A549 treated with Hydrocortisone at 1 μM for 4 hours (cell line): ENCODE results near the gene LCN9. TPM values are rescaled to one million over a fixed set of nuclear protein-coding genes. Genes with fewer than 3 reads are reported as not detected.

Experiments used
- total RNA-seq: library from RNA; stranded (reverse); fragments of 200-300 nt; extraction: Qiagen RNA extraction; gene quantifications from 5 replicates; pipeline ENCODE4 v1.2.3, GENCODE V29; 2022

Gene LCN9, protein sequence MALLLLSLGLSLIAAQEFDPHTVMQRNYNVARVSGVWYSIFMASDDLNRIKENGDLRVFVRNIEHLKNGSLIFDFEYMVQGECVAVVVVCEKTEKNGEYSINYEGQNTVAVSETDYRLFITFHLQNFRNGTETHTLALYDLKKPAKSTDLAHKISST
- total RNA-seq = 0.13 to 0.16 TPM in 2 of 5 replicates, not detected in the others

DNA sequence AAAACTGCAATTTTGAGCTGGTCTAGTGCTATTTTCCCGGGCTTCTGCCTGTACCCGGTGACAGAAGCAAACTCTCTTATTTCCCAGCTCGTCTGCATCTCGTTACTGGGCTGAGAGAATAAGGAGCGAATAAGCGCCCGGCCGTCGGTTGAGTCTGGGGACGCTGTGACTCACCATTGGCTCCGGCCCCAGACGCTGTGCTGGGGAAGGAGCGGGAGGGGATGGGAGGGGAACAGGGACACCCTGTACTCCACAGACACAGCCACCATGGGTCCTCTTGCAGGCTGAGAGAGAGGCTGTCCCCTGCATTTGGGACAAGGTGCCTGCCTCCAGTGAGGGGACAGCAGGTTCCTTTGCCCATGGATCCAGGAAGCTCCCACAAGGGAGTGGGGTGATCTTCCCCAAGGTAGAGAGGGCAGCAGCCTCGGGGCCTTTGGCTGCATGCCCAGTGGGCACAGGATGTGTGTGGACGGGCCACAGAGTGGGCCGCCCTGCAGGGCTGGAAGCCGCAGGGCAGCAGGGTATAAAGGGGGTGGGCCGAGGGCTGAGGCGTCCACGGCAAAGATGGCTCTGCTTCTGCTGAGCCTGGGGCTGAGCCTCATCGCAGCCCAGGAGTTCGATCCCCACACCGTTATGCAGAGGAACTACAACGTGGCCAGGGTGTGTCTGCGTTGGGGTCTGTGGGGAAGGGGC is at the start of gene LCN9:
Gene LCN9 (plus strand): TSS at position 552 of the 693 bp plus-strand sequence. CDS start 13 bp downstream, at position 565.

GRCh38 chr9:135639196-135639595 is 23.9 kb upstream of the LCN9 start, which contains the start of gene GLT6D1:
Gene GLT6D1, minus strand, starts transcription at chr9:135639540. Its CDS starts 353 bp downstream, at chr9:135639187.

GRCh38 chr9:135699440-135699839 is 36.3 kb downstream of the LCN9 start, which contains the start of gene SOHLH1:
Gene SOHLH1, minus strand, starts transcription at chr9:135699481. Its CDS starts 14 bp downstream, at chr9:135699467.

DNA sequence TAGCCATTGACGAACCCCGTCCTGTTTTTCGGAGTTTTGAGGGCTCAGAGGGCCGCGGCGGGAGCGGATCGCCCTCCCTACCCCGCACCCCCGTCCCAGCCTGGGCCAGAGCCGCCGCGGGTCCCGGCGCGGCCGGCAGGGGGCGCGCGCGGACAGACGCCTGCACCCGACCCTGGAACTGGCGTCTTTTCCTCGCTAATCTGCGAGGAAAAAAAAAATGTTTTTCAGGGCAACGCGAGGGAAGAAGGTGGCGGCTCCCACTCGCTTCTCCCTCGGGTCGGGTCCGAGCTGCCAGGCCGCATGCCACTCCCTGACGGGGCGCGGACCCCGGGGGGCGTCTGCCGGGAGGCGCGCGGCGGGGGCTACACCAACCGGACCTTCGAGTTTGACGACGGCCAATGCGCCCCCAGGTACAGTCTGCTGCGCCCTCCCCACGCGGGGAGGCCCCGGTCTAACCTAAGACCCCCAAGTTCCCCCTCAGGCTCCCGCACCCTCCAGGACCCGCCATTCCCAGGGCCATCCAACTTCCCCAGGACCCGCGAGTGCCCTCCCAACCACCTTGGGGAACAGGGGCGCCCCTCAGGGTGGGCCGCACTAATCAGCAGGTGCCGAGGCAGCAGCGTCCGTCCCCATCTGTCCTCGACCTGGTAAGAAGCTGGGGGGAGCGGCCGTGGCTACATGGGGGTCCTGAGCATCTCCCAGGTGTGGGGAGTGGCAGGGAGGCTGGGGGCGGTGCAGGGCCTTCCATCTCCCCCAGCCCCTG is 39.0 kb downstream of the LCN9 start, which contains the start of gene KCNT1:
Gene KCNT1 (plus strand): TSS at position 227 of the 763 bp plus-strand sequence. CDS start 74 bp downstream, at position 301.

Other genes starting within 250 kb of the LCN9 start
- 15.2 to 20.2 TPM (median 18.8 TPM) in 5 replicates for gene PPP1R26, start 183.5 kb upstream of the LCN9 start, total RNA-seq
- gene MRPS2, start 162.6 kb upstream of the LCN9 start, total RNA-seq = 104 to 133 TPM (median 129 TPM) in 5 replicates
- 0.15 to 0.20 TPM in 2 of 5 replicates, not detected in the others for gene LCN1, start 141.9 kb upstream of the LCN9 start, total RNA-seq
- 0.14 TPM in 1 of 5 replicates, not detected in the others for gene OBP2A, start 117.2 kb upstream of the LCN9 start, total RNA-seq
- gene PAEP, start 101.6 kb upstream of the LCN9 start, total RNA-seq = 0.27 to 0.46 TPM (median 0.37 TPM) in 5 replicates
- gene GLT6D1, start 23.8 kb upstream of the LCN9 start, total RNA-seq = not detected in 5 replicates
- gene SOHLH1, start 36.2 kb downstream of the LCN9 start, total RNA-seq = 0.09 to 0.12 TPM in 2 of 5 replicates, not detected in the others
- not detected in 5 replicates for gene KCNT1, start 38.9 kb downstream of the LCN9 start, total RNA-seq
- 19.6 to 30.8 TPM (median 22.1 TPM) in 5 replicates for gene CAMSAP1, start 244.2 kb downstream of the LCN9 start, total RNA-seq